Naive thymus-derived CD4-positive, alpha-beta T cell (primary cell): Measurements from ENCODE around the gene OR6A2. TPM values are rescaled to one million over a fixed set of nuclear protein-coding genes. Genes with fewer than 3 reads are reported as not detected.
A peak's percentile ranks its signal among the peaks of the same experiment; 100 is the strongest.

ENCODE experiments used
- ATAC-seq: fragments of 150-1000 bp; cut with Tn5 transposase; 2 replicates; pipeline ENCODE4 v1.10.0; 2021; ENCODE audit warnings: mild to moderate bottlenecking, moderate library complexity
- CTCF ChIA-PET: fragments of 350-600 bp; sonication (Branson Sonifier 250); formaldehyde crosslinking; loops from one replicate; lab custom pipeline; 2021; ENCODE audit warnings: antibody characterized with exemption; lab: Charles Lee
- POLR2A ChIA-PET: fragments of 350-600 bp; sonication (Branson Sonifier 250); formaldehyde crosslinking; loops from one replicate; lab custom pipeline; 2021; ENCODE audit warnings: antibody characterized with exemption, inconsistent platforms; lab: Charles Lee
- DNase-seq, 9 donors: peaks; one replicate each; pipeline versions ENCODE4 v3.0.0 to v3.0.0-alpha.2; 2020 to 2022; ENCODE audit warnings: mixed read lengths in 1 of 9
- H3K27ac ChIP-seq: one replicate; pipeline ENCODE4 v1.7.0; 2013; ENCODE audit warnings: mild to moderate bottlenecking, low read depth, low read length, moderate library complexity
- H3K27me3 ChIP-seq, 2 donors: one replicate each; pipeline ENCODE4 v1.7.0; 2013; ENCODE audit warnings: low read length in 2 of 2, mild to moderate bottlenecking in 2 of 2, moderate library complexity in 2 of 2; ENCODE audit not compliant: control insufficient read depth in 2 of 2, insufficient read depth in 2 of 2
- H3K36me3 ChIP-seq, 3 experiments: 1 replicate in 2 of 3; 2 replicates in 1 of 3; pipeline ENCODE4 v1.7.0; 2013; ENCODE audit warnings: low read length in 3 of 3, mild to moderate bottlenecking in 3 of 3, moderate library complexity in 1 of 3; ENCODE audit not compliant: insufficient read depth in 3 of 3, control insufficient read depth in 2 of 3
- H3K4me1 ChIP-seq, 2 donors: one replicate each; pipeline ENCODE4 v1.7.0; 2013; ENCODE audit warnings: low read length in 2 of 2, mild to moderate bottlenecking in 2 of 2, moderate library complexity in 1 of 2; ENCODE audit not compliant: control insufficient read depth in 2 of 2, insufficient read depth in 2 of 2
- H3K4me3 ChIP-seq: 2 replicates; pipeline ENCODE4 v1.7.0; 2013; ENCODE audit warnings: mild to moderate bottlenecking, low read length
- H3K9me3 ChIP-seq, 3 experiments: 1 replicate in 2 of 3; 2 replicates in 1 of 3; pipeline ENCODE4 v1.7.0; 2013; ENCODE audit warnings: low read length in 3 of 3; ENCODE audit not compliant: control insufficient read depth in 2 of 3
- H3K27ac Mint-ChIP-seq, 9 donors: one replicate each; pipeline ENCODE4 v1.8.0; 2020 to 2022; ENCODE audit warnings: mixed read lengths in 9 of 9, mild to moderate bottlenecking in 8 of 9, moderate library complexity in 5 of 9, inconsistent platforms in 2 of 9
- H3K27me3 Mint-ChIP-seq, 5 donors: one replicate each; pipeline ENCODE4 v1.8.0; 2021 to 2022; ENCODE audit warnings: mixed read lengths in 5 of 5, mild to moderate bottlenecking in 1 of 5
- H3K36me3 Mint-ChIP-seq, 5 donors: one replicate each; pipeline ENCODE4 v1.8.0; 2020 to 2022; ENCODE audit warnings: mixed read lengths in 5 of 5, mild to moderate bottlenecking in 3 of 5, inconsistent platforms in 1 of 5
- H3K4me1 Mint-ChIP-seq, 7 donors: one replicate each; pipeline ENCODE4 v1.8.0; 2020 to 2022; ENCODE audit warnings: mixed read lengths in 7 of 7, mild to moderate bottlenecking in 3 of 7, inconsistent platforms in 1 of 7
- H3K4me3 Mint-ChIP-seq, 10 donors: one replicate each; pipeline ENCODE4 v1.8.0; 2020 to 2022; ENCODE audit warnings: mild to moderate bottlenecking in 10 of 10, mixed read lengths in 10 of 10, moderate library complexity in 6 of 10, inconsistent platforms in 2 of 10
- H3K9me3 Mint-ChIP-seq, 11 donors: one replicate each; pipeline ENCODE4 v1.8.0; 2020 to 2022; ENCODE audit warnings: mixed read lengths in 11 of 11, mild to moderate bottlenecking in 4 of 11, inconsistent platforms in 1 of 11, moderate library complexity in 1 of 11
- intact Hi-C, 2 donors: fragments of 100-400 bp; cut with micrococcal nuclease; formaldehyde crosslinking; loops; one replicate each; pipeline ENCODE4 v1.15.1; 2023
- polyA plus RNA-seq, 2 donors: library from polyadenylated mRNA; unstranded; fragments of 300-500 nt; fragmentation: Illumina TruSeq; gene quantifications; one replicate each; pipeline ENCODE4 v1.2.3, GENCODE V29; 2021
- total RNA-seq, 6 experiments: library from RNA in 5 of 6; stranded (reverse) in 5 of 6; gene quantifications; 1 replicate in 5 of 6; 2 replicates in 1 of 6; pipeline ENCODE4 v1.2.3 and lab custom pipeline; 2021 to 2026

OR6A2 gene
- total and polyA plus RNA-seq, 7 experiments from 2014 or later = 0.34 TPM; not detected in 6

DNA sequence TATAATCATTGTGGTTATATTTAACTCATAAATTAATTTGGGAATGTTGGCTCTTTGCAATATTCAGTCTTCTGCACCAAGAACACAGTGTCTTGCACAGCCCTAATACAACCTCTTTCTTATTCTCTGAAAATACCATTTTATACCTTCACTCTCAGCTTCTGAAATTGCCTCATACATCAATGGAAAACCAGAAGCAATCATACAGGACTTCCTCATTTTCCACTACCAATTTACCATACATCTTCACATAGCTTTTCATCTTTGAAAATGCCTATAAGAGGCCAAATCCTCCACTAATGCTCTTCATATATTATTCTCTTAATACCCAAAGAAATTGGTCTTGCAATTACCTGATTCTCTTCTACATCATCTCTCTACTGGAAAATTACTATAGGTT, 21.0 kb downstream of the OR6A2 start:
- Mint-ChIP-seq H3K27me3 (peaks cover 0 to 33% (median 15%) of the 10 kb centered on the region in 5 donors), H3K4me3 (no peak overlapping the region), H3K4me1 (no peaks in the 10 kb centered on the region), H3K27ac (no peak overlapping the region), H3K36me3 (no peaks in the 10 kb centered on the region), H3K9me3 (peaks cover 0 to 1% (median 0%) of the 10 kb centered on the region in 11 donors)
- no peak for ATAC-seq
- Histone ChIP-seq H3K4me1 (no peaks in the 10 kb centered on the region), H3K27me3 (no peaks in the 10 kb centered on the region), H3K4me3 (no peak overlapping the region), H3K36me3 (no peaks in the 10 kb centered on the region), H3K27ac (no peak overlapping the region), H3K9me3 (no peaks in the 10 kb centered on the region)
- ChIA-PET POLR2A (no interaction called here), CTCF (no interaction called here)
- intact Hi-C loops = no loop called here
- no peak for DNase-seq

DNA sequence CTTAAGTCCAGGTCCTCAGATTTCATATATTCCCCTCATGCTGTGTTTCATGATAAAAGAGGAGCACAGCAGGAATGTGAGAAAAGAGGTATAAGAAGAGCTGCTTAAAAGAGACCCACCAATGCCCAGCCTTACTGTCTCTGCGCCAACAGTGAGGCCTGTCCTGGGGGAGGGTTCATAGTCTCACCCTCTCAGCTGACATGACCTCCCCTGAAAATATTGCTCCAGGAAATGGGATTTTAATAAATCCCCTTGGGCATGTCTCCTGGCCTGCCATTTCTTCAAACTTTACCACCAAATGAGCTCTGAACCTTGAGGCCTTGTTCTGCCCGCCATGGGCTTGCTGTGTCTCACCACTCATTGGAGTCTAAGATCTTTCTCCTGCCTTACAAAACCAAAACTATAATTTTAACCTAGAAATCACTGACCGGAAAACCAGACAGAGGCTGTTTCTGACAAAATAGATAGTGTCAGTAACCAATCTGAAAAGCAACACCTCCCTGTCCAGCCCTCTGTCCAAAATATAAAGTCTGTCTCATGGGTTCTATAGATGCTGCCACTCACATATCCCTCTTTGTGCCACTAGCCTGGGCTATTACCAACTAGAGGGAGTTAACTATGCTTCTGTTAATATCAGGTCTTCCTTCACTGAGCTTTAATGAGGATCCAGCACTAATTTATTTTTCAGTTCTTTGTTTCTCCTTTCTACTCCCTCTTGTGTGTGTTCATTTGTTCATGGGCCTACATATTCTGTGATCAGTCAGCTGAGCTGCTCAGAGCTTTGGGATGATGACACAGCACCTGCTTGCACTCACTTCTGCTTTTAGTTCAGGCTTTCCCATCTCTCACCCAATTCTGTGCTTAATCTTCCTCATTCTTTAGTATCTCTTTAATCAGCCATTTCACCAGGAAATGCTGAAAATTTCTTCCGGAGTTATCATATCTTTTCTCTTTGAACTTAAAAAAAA, 27.3 kb downstream of the OR6A2 start, which contains the start of gene OR2AG2:
TSS of gene OR2AG2 (minus strand) at position 51 of the 968 bp plus-strand sequence. CDS start 3,019 bp downstream, outside the sequence.
- Mint-ChIP-seq H3K4me3 (no peak within 1 kb of the TSS), H3K36me3 (no peaks in the 10 kb centered on the region), H3K4me1 (peaks cover 0 to 7% (median 4%) of the 10 kb centered on the region in 7 donors), H3K27me3 (peaks cover 0 to 19% (median 0%) of the 10 kb centered on the region in 5 donors), H3K27ac (no peak within 1 kb of the TSS), H3K9me3 (no peaks in the 10 kb centered on the region)
- H3K27ac ChIP-seq = no peak within 1 kb of the TSS
- no peaks in the 10 kb centered on the region for H3K9me3 ChIP-seq
- ChIA-PET CTCF (interaction anchor here (0.6 kb wide), 1 partner anchor 32 kb away, joined by 3 read pairs; no protein-coding TSS in a partner anchor), POLR2A (interaction anchor here (0.6 kb wide), 1 partner anchor 36 kb away, joined by 3 read pairs; no protein-coding TSS in a partner anchor)
- no peak for DNase-seq
- no peaks in the 10 kb centered on the region for H3K4me1 ChIP-seq
- no peaks in the 10 kb centered on the region for H3K27me3 ChIP-seq
- ATAC-seq = peak; percentile 74
- no peaks in the 10 kb centered on the region for H3K36me3 ChIP-seq
- H3K4me3 ChIP-seq = no peak within 1 kb of the TSS
- intact Hi-C loops = no loop called here

DNA sequence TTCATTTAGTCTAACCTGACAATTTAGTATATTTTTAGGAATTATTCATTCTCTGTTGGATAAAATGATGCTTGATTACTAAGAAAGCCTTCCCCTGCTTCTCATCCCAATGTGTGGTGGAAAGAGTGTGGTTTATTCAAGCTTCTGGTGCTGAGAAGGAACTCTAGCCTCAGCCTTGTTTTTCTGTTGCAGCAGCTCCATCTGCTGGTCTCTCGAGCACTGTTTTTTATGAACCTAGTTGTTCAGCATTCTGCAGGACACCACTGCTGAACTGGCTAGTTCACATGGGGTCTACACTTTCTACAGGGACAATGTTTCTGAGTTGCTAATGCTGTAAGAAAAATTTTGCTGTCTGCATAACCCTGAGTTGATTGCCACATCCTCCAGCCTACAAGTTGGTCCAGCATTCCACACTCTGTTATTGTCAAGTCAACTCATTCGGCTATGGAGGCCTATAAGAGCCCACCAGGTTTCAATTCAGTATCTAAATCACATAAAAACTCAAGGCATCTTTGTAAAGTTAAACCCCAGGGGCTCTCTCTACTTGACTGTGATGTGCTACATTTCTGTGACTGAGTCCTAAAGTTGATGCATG, 42.0 kb downstream of the OR6A2 start:
- peak; percentile 84 for ATAC-seq
- peak overlapping the region in 3 of 9 donors; percentile 22 to 34 (median 28) for H3K27ac Mint-ChIP-seq
- peaks cover 0 to 7% of the 10 kb centered on the region in 2 donors for H3K27me3 ChIP-seq
- H3K4me1 Mint-ChIP-seq = peaks cover 0 to 31% (median 10%) of the 10 kb centered on the region in 7 donors
- no peaks in the 10 kb centered on the region for H3K9me3 ChIP-seq
- no peak overlapping the region for H3K4me3 ChIP-seq
- no peak overlapping the region for H3K4me3 Mint-ChIP-seq
- peaks cover 0 to 2% (median 0%) of the 10 kb centered on the region in 11 donors for H3K9me3 Mint-ChIP-seq
- H3K4me1 ChIP-seq = no peaks in the 10 kb centered on the region
- ChIA-PET CTCF (interaction anchor here (0.6 to 15.7 kb wide), 8 partner anchors 9 to 227 kb away, joined by 3 to 425 read pairs (median 14); no protein-coding TSS in a partner anchor), POLR2A (interaction anchor here (0.6 to 6.2 kb wide), 5 partner anchors 10 to 54 kb away, joined by 3 to 76 read pairs (median 5); no protein-coding TSS in a partner anchor)
- intact Hi-C loops = loop anchor here (1.0 to 5.0 kb wide), 8 partner anchors 11 to 380 kb away; partner anchors contain the start of gene MRPL17 (in 1 of the 2)
- no peaks in the 10 kb centered on the region for H3K36me3 Mint-ChIP-seq
- H3K27ac ChIP-seq = no peak overlapping the region
- H3K36me3 ChIP-seq = no peaks in the 10 kb centered on the region
- DNase-seq = peak in 8 of 9 donors; percentile 30 to 67 (median 56)
- peaks cover 3 to 25% (median 5%) of the 10 kb centered on the region in 5 donors for H3K27me3 Mint-ChIP-seq

DNA sequence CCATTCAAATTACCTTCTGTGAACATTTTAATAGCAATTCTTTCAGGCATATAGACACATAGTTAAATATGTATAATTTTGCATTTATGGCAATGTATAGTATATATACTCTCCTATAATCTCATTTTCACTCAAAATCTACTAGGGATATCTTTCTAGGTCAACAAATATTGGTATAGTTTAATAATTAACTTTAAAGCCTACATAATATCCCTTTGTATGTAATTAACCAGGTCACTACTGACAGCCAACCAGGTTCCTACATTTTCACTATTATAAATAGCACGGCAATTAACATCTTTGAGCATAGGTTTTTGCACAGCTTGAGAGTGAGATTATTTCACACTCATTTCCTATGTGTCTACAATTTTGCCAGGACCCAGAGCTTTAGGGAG, 43.5 kb downstream of the OR6A2 start:
- intact Hi-C loops = loop anchor here (1.0 to 5.0 kb wide), 3 partner anchors 10 to 379 kb away; no protein-coding TSS in a partner anchor
- Histone ChIP-seq H3K4me3 (no peak overlapping the region), H3K4me1 (no peaks in the 10 kb centered on the region), H3K27ac (no peak overlapping the region), H3K36me3 (no peaks in the 10 kb centered on the region), H3K27me3 (no peaks in the 10 kb centered on the region), H3K9me3 (no peaks in the 10 kb centered on the region)
- H3K27me3 Mint-ChIP-seq = peaks cover 0 to 18% (median 0%) of the 10 kb centered on the region in 5 donors
- no peak overlapping the region for H3K4me3 Mint-ChIP-seq
- peaks cover 0 to 32% (median 11%) of the 10 kb centered on the region in 7 donors for H3K4me1 Mint-ChIP-seq
- H3K27ac Mint-ChIP-seq = no peak overlapping the region
- DNase-seq (no peak), ATAC-seq (no peak)
- POLR2A ChIA-PET = interaction anchor here (1.1 to 6.2 kb wide), 3 partner anchors 10 to 50 kb away, joined by 4 to 76 read pairs (median 42); no protein-coding TSS in a partner anchor
- CTCF ChIA-PET = interaction anchor here (0.6 to 15.7 kb wide), 21 partner anchors 15 to 922 kb away, joined by 3 to 425 read pairs (median 4); no protein-coding TSS in a partner anchor
- H3K36me3 Mint-ChIP-seq = peaks cover 0 to under 1% (median 0%) of the 10 kb centered on the region in 5 donors
- H3K9me3 Mint-ChIP-seq = peaks cover 0 to 3% (median 0%) of the 10 kb centered on the region in 11 donors

DNA sequence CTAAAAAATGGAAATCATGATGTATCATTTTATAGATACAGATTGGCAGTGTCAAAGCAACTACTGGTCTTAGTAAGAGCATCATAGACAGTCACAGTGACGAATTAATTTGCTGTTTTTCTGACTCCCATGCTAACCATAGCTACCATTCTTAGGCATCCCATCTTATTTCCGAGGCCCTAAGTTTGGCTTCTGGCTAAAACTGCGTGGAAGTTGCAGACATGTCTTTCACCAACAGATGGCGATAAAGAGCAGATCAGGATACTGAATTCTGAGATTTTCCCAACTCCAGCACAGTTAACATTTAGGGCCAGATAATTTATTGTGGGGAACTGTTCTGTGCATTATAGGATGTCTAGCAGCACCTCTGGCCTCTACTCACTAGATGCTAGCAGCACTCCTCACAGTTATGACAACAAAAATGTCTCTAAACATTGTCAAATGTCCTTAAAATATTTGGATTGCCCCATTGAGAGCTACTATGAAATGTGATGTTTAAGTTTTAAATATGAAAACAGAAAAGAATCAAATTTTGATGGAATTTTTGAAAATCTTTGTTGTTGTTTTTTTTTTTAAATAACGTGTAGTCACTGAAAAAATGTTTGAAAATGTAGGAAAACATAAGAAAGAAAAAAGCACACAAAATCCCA, 44.1 kb downstream of the OR6A2 start:
- peaks cover 0 to 4% (median 0%) of the 10 kb centered on the region in 5 donors for H3K36me3 Mint-ChIP-seq
- Histone ChIP-seq H3K36me3 (no peaks in the 10 kb centered on the region), H3K27ac (no peak overlapping the region), H3K27me3 (no peaks in the 10 kb centered on the region), H3K4me3 (no peak overlapping the region), H3K9me3 (no peaks in the 10 kb centered on the region), H3K4me1 (no peaks in the 10 kb centered on the region)
- DNase-seq (peak in 4 of 9 donors; percentile 35 to 68 (median 42)), ATAC-seq (peak; percentile 66)
- H3K4me3 Mint-ChIP-seq = peak overlapping the region in 1 of 10 donors; percentile 8
- intact Hi-C loops = loop anchor here (1.0 to 5.0 kb wide), 3 partner anchors 9 to 378 kb away; no protein-coding TSS in a partner anchor
- peaks cover 0 to 6% (median 0%) of the 10 kb centered on the region in 11 donors for H3K9me3 Mint-ChIP-seq
- peaks cover 0 to 13% (median 0%) of the 10 kb centered on the region in 5 donors for H3K27me3 Mint-ChIP-seq
- ChIA-PET POLR2A (interaction anchor here (1.1 to 6.2 kb wide), 4 partner anchors 9 to 50 kb away, joined by 4 to 76 read pairs (median 24); no protein-coding TSS in a partner anchor), CTCF (interaction anchor here (0.6 to 15.7 kb wide), 26 partner anchors 10 to 922 kb away, joined by 3 to 425 read pairs (median 4); no protein-coding TSS in a partner anchor)
- H3K4me1 Mint-ChIP-seq = peaks cover 0 to 36% (median 16%) of the 10 kb centered on the region in 7 donors
- H3K27ac Mint-ChIP-seq = peak overlapping the region in 1 of 9 donors; percentile 45
